ENCODE measurements around the gene IL1A. TPM values are rescaled to one million over a fixed set of nuclear protein-coding genes. Genes with fewer than 3 reads are reported as not detected.

Gene IL1A
- total RNA-seq, 2 donors from 2014 or later = 0.73 to 1.0 TPM

- no peak for DNase-seq
- Histone ChIP-seq H3K4me1 (ENCODE audit: control insufficient read depth, insufficient read depth, low read length) (peaks cover 4% of the 10 kb centered on the region), H3K27me3 (ENCODE audit: control insufficient read depth, insufficient read depth, low read length, poor library complexity, severe bottlenecking) (no peaks in the 10 kb centered on the region), H3K36me3 (ENCODE audit: control insufficient read depth, insufficient read depth, low read length) (no peaks in the 10 kb centered on the region), H3K9me3 (ENCODE audit: control insufficient read depth, low read length) (no peaks in the 10 kb centered on the region), H3K9ac (ENCODE audit: extremely low read depth, low read length, poor library complexity, severe bottlenecking) (no peak overlapping the region), H3K27ac (ENCODE audit: low read depth, low read length) (no peak overlapping the region), H3K4me3 (ENCODE audit: low read length) (no peak overlapping the region)
- H3K27me3 Mint-ChIP-seq (ENCODE audit: insufficient read depth) = no peaks in the 10 kb centered on the region
- H3K4me1 Mint-ChIP-seq = peaks cover 19% of the 10 kb centered on the region
- no peak overlapping the region for H3K4me3 Mint-ChIP-seq
- TF ChIP-seq CTCF (conservative IDR thresholded peaks at IDR 0.05) = no peak
- H3K36me3 Mint-ChIP-seq (ENCODE audit: low read depth) = peaks cover 3% of the 10 kb centered on the region
- H3K9me3 Mint-ChIP-seq = no peaks in the 10 kb centered on the region
- no peak overlapping the region for H3K27ac Mint-ChIP-seq
- 60 to 81% methylated on average over 1 to 3 of the region's 3 CpGs for WGBS, 2 experiments (ENCODE audit: insufficient coverage in 1 of 2, insufficient read length in 1 of 2)
Measured at GRCh38 chr2:112782234-112782799, 2.0 kb downstream of the IL1A start.

- no peak for TF ChIP-seq CTCF (conservative IDR thresholded peaks at IDR 0.05)
- peaks cover 13% of the 10 kb centered on the region for H3K4me1 Mint-ChIP-seq
- H3K9ac ChIP-seq (ENCODE audit: extremely low read depth, low read length, poor library complexity, severe bottlenecking) = no peak overlapping the region
- H3K4me3 ChIP-seq (ENCODE audit: low read length) = no peak overlapping the region
- no peaks in the 10 kb centered on the region for H3K36me3 ChIP-seq (ENCODE audit: control insufficient read depth, insufficient read depth, low read length)
- H3K9me3 ChIP-seq (ENCODE audit: control insufficient read depth, low read length) = no peaks in the 10 kb centered on the region
- no peak for DNase-seq
- no peaks in the 10 kb centered on the region for H3K9me3 Mint-ChIP-seq
- peaks cover under 1% of the 10 kb centered on the region for H3K4me1 ChIP-seq (ENCODE audit: control insufficient read depth, insufficient read depth, low read length)
- H3K4me3 Mint-ChIP-seq = no peak overlapping the region
- H3K27me3 Mint-ChIP-seq (ENCODE audit: insufficient read depth) = no peaks in the 10 kb centered on the region
- peaks cover 3% of the 10 kb centered on the region for H3K36me3 Mint-ChIP-seq (ENCODE audit: low read depth)
- H3K27ac ChIP-seq (ENCODE audit: low read depth, low read length) = no peak overlapping the region
- H3K27me3 ChIP-seq (ENCODE audit: control insufficient read depth, insufficient read depth, low read length, poor library complexity, severe bottlenecking) = no peaks in the 10 kb centered on the region
- WGBS, 2 experiments (ENCODE audit: insufficient coverage in 1 of 2, insufficient read length in 1 of 2) = 100% methylated on average over 1 of the region's 1 CpG; no CpG with 5 or more reads in 1 of the 2 experiments
- no peak overlapping the region for H3K27ac Mint-ChIP-seq
Measured at GRCh38 chr2:112779598-112779997, 4.7 kb downstream of the IL1A start.

GRCh38 chr2:112777036-112777435, 7.3 kb downstream of the IL1A start:
- no peak for TF ChIP-seq CTCF (conservative IDR thresholded peaks at IDR 0.05)
- Mint-ChIP-seq H3K9me3 (no peaks in the 10 kb centered on the region), H3K27ac (no peak overlapping the region), H3K4me1 (no peaks in the 10 kb centered on the region), H3K36me3 (ENCODE audit: low read depth) (peaks cover 3% of the 10 kb centered on the region), H3K27me3 (ENCODE audit: insufficient read depth) (no peaks in the 10 kb centered on the region), H3K4me3 (no peak overlapping the region)
- Histone ChIP-seq H3K27me3 (ENCODE audit: control insufficient read depth, insufficient read depth, low read length, poor library complexity, severe bottlenecking) (no peaks in the 10 kb centered on the region), H3K27ac (ENCODE audit: low read depth, low read length) (no peak overlapping the region), H3K9me3 (ENCODE audit: control insufficient read depth, low read length) (no peaks in the 10 kb centered on the region), H3K36me3 (ENCODE audit: control insufficient read depth, insufficient read depth, low read length) (no peaks in the 10 kb centered on the region), H3K4me3 (ENCODE audit: low read length) (no peak overlapping the region), H3K4me1 (ENCODE audit: control insufficient read depth, insufficient read depth, low read length) (no peaks in the 10 kb centered on the region), H3K9ac (ENCODE audit: extremely low read depth, low read length, poor library complexity, severe bottlenecking) (no peak overlapping the region)
- DNase-seq = no peak

All from endodermal cell (in vitro differentiated cells).